K562 (cell line): ENCODE data around the gene RER1. TPM values are rescaled to one million over a fixed set of nuclear protein-coding genes. Genes with fewer than 3 reads are reported as not detected.

Source experiments
- CREB5 ChIP-seq: fragments of 250-450 bp; sonication (Bioruptor Pico); IDR thresholded peaks from 2 replicates; pipeline ENCODE4 v1.5.0; 2020; ENCODE audit warnings: mild to moderate bottlenecking
- HOMEZ ChIP-seq: fragments of 250-450 bp; sonication (Bioruptor Pico); IDR thresholded peaks from 2 replicates; pipeline ENCODE4 v1.4.0; 2020; ENCODE audit warnings: mild to moderate bottlenecking, moderate library complexity
- KAT7 ChIP-seq: sonication (generic); formaldehyde crosslinking; IDR thresholded peaks from 2 replicates; pipeline ENCODE4 v1.8.0; 2022; ENCODE audit warnings: missing genetic modification reagents, mild to moderate bottlenecking, borderline replicate concordance
- MCM3 ChIP-seq: fragments of 450-650 bp; IDR thresholded peaks from 2 replicates; pipeline ENCODE4 v1.6.1; 2016
- MCM5 ChIP-seq: fragments of 450-650 bp; IDR thresholded peaks from 2 replicates; pipeline ENCODE4 v1.6.1; 2016; ENCODE audit warnings: low read depth
- MLLT1 ChIP-seq, 2 experiments: fragments of 450-650 bp; IDR thresholded peaks; 2 replicates each; pipeline ENCODE4 v1.6.1; 2016
- NKRF ChIP-seq: fragments of 450-650 bp; IDR thresholded peaks from 2 replicates; pipeline ENCODE4 v1.6.1; 2016; ENCODE audit warnings: borderline replicate concordance
- NR2F6 ChIP-seq: fragments of 450-650 bp; formaldehyde crosslinking; IDR thresholded peaks from 2 replicates; pipeline ENCODE4 v1.4.0; 2020; ENCODE audit warnings: mild to moderate bottlenecking
- RAD51 ChIP-seq: fragments of 450-650 bp; IDR thresholded peaks from 2 replicates; pipeline ENCODE4 v1.7.1; 2016; ENCODE audit warnings: low read depth, mild to moderate bottlenecking, borderline replicate concordance
- THAP12 ChIP-seq: fragments of 250-450 bp; sonication (Bioruptor Pico); IDR thresholded peaks from 2 replicates; pipeline ENCODE4 v1.9.0; 2021; ENCODE audit warnings: mild to moderate bottlenecking, inconsistent platforms
- ZKSCAN3 ChIP-seq: fragments of 250-450 bp; sonication (Bioruptor Pico); IDR thresholded peaks from 2 replicates; pipeline ENCODE4 v1.4.0; 2020
- ZNF41 ChIP-seq: fragments of 250-450 bp; sonication (Bioruptor Pico); conservative IDR thresholded peaks from 2 replicates; pipeline ENCODE4 v1.4.0; 2020; ENCODE audit warnings: mild to moderate bottlenecking
- ZNF449 ChIP-seq: fragments of 250-450 bp; sonication (Bioruptor Pico); IDR thresholded peaks from 2 replicates; pipeline ENCODE4 v1.8.0; 2022; ENCODE audit warnings: moderate library complexity, mild to moderate bottlenecking, inconsistent platforms
- ZNF639 ChIP-seq, 2 experiments: fragments of 200-800 bp in 1 of 2; sonication (Bioruptor generic) in 1 of 2; sonication (generic) in 1 of 2; formaldehyde crosslinking in 1 of 2; IDR thresholded peaks in 1 of 2; conservative IDR thresholded peaks in 1 of 2; 2 replicates each; pipeline versions ENCODE4 v1.5.0 to v1.6.1; 2016 to 2020; ENCODE audit warnings: missing compliant biosample characterization in 1 of 2, missing genetic modification characterization in 1 of 2, missing genetic modification reagents in 1 of 2
- polyA plus RNA-seq, 8 experiments: library from polyadenylated mRNA; depleted of rRNA in 4 of 8; stranded (reverse) in 5 of 8; unstranded in 3 of 8; fragments of >200 nt; fragmentation: Nextera tagmentation in 2 of 8; fragmentation: Illumina TruSeq in 1 of 8; extraction: Ambion mirVana in 2 of 8; extraction: Trizol in 1 of 8; gene quantifications; 2 replicates each; pipeline versions ENCODE4 v1.2.1 to v1.2.3, GENCODE V29; 2011 to 2014; ENCODE audit warnings: inconsistent platforms in 1 of 8, missing spikeins in 1 of 8
- total RNA-seq, 7 experiments: library from RNA; depleted of rRNA in 6 of 7; stranded (reverse); fragments of >200 nt in 6 of 7; fragmentation: Illumina TruSeq in 2 of 7; extraction: Trizol in 2 of 7; gene quantifications; 2 replicates each; pipeline versions ENCODE4 v1.2.1 to v1.2.3, GENCODE V29; 2011 to 2021; ENCODE audit warnings: low replicate concordance in 1 of 7

The RER1 gene
- total and polyA plus RNA-seq, 9 of the 15 experiments (the other 6 are each of a cell fraction or from before 2014, with no cell fraction given): 19.6 to 354 (median 183) TPM

- TF ChIP-seq MCM5: no peak
- TF ChIP-seq CREB5 (CRISPR knock-in tag): no peak
- no peak for TF ChIP-seq HOMEZ (CRISPR knock-in tag)
- TF ChIP-seq ZNF639 (CRISPR knock-in tag; conservative IDR thresholded peaks at IDR 0.05 in 1 of 2, IDR thresholded peaks at IDR 0.05 in 1 of 2): peak in 1 of 2 experiments; percentile 96; a peak in 2 of 4 replicates
- TF ChIP-seq RAD51: no peak
- TF ChIP-seq ZNF41 (CRISPR knock-in tag): no peak
- no peak for TF ChIP-seq MCM3
- TF ChIP-seq ZKSCAN3 (CRISPR knock-in tag): no peak
- no peak for TF ChIP-seq MLLT1 (IDR thresholded peaks at IDR 0.05)
- peak; percentile 98 for TF ChIP-seq NKRF
- no peak for TF ChIP-seq ZNF449 (CRISPR knock-in tag)
- no peak for TF ChIP-seq NR2F6 (CRISPR knock-in tag)
- peak; percentile 67 for TF ChIP-seq THAP12 (CRISPR knock-in tag)
- peak; percentile 49; the same call in 1 of the 2 replicates for TF ChIP-seq KAT7 (CRISPR knock-in tag)
These were observed at the start of gene RER1, which contains the start of gene MORN1 (continued) for GRCh38 chr1:2391041-2391930.
